Renal cortex interstitium (tissue), 11 donors: ENCODE data around the gene TGFB2. TPM values are rescaled to one million over a fixed set of nuclear protein-coding genes. Genes with fewer than 3 reads are reported as not detected.

Experiments used
- DNase-seq, 11 donors: peaks; one replicate each; pipeline ENCODE4 v3.0.0-alpha.2; 2013; ENCODE audit warnings: low read depth in 9 of 11, low spot score in 4 of 11; ENCODE audit errors: extremely low read depth in 1 of 11
- polyA plus RNA-seq, 3 donors: library from polyadenylated mRNA; unstranded; fragments of 120-200 nt; gene quantifications; one replicate each; pipeline ENCODE4 v1.2.1, GENCODE V29; 2013; ENCODE audit not compliant: insufficient read length in 3 of 3

The TGFB2 gene
- polyA plus RNA-seq, 3 donors, result 13.9 to 15.5 (median 14.2) TPM

GRCh38 chr1:218350801-218351266, 5.7 kb downstream of the TGFB2 start:
- DNase-seq, result no peak

GRCh38 chr1:218351391-218352074, 6.4 kb downstream of the TGFB2 start:
- DNase-seq, result no peak

GRCh38 chr1:218352075-218352438, 6.9 kb downstream of the TGFB2 start:
- no peak for DNase-seq

- no peak for DNase-seq
These were observed 8.5 kb downstream of the TGFB2 start for GRCh38 chr1:218353656-218354055.

- no peak for DNase-seq
These were observed 10.1 kb downstream of the TGFB2 start for GRCh38 chr1:218355278-218355677.

GRCh38 chr1:218357211-218357892, 12.2 kb downstream of the TGFB2 start:
- no peak for DNase-seq

- DNase-seq, result no peak
These were observed 12.7 kb downstream of the TGFB2 start for GRCh38 chr1:218357893-218358232.

GRCh38 chr1:218361298-218362065, 16.3 kb downstream of the TGFB2 start:
- DNase-seq, result no peak

- no peak for DNase-seq
These were observed 17.4 kb downstream of the TGFB2 start for GRCh38 chr1:218362418-218363076.

- DNase-seq, result no peak
These were observed 18.0 kb downstream of the TGFB2 start for GRCh38 chr1:218363141-218363540.

- DNase-seq, result no peak
These were observed 19.0 kb downstream of the TGFB2 start for GRCh38 chr1:218364028-218364710.

- DNase-seq, result no peak
These were observed 20.3 kb downstream of the TGFB2 start for GRCh38 chr1:218365226-218365999.

- DNase-seq, result no peak
These were observed 21.4 kb downstream of the TGFB2 start for GRCh38 chr1:218366322-218367052.

- DNase-seq, result no peak
These were observed 22.0 kb downstream of the TGFB2 start for GRCh38 chr1:218367118-218367517.

- DNase-seq, result no peak
These were observed 23.6 kb downstream of the TGFB2 start for GRCh38 chr1:218368686-218369085.

GRCh38 chr1:218369688-218370511, 24.8 kb downstream of the TGFB2 start:
- DNase-seq, result no peak
